Esophagus muscularis mucosa (tissue), 4 donors: ENCODE measurements around the gene MGARP.

ENCODE experiments used
- EP300 ChIP-seq: sonication (generic); formaldehyde crosslinking; IDR thresholded peaks from one replicate; pipeline ENCODE4 v1.6.1; 2017; ENCODE audit warnings: antibody characterized with exemption
- POLR2A ChIP-seq: fragments of 450-650 bp; IDR thresholded peaks from one replicate; pipeline ENCODE4 v1.6.1; 2017; ENCODE audit warnings: antibody characterized with exemption, moderate library complexity, mild to moderate bottlenecking, low read depth
- POLR2AphosphoS5 ChIP-seq, 2 donors: sonication (generic); formaldehyde crosslinking; IDR thresholded peaks; one replicate each; pipeline ENCODE4 v1.6.1; 2017; ENCODE audit warnings: antibody characterized with exemption in 2 of 2
- TF ChIP-seq, protein P1 (sequence below), 3 experiments: fragments of 200-600 bp in 2 of 3; fragments of 450-650 bp in 1 of 3; sonication (generic) in 2 of 3; IDR thresholded peaks; one replicate each; pipeline ENCODE4 v1.5.1; 2017 to 2019; ENCODE audit warnings: antibody characterized with exemption in 3 of 3, mild to moderate bottlenecking in 2 of 3, moderate library complexity in 1 of 3

DNA sequence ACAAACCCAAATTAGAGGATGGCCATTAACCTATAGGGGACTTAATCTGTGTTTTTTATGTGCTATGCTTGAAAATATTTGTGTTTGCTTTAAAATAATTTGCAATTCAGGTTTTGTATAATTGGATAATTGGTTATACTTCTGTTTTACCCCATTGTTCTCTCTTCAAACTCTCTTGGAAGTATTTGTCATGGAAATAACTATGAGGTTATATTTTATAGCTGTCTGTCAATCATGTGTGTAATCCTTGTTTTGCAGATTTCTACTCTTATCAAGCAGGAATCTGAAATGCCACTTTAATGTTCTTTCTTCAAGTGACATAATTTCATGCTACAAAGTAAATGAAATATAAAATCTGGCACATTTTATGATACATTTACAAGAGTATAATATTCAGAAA lies 37.6 kb upstream of the MGARP start:
- TF ChIP-seq, protein P1, sequence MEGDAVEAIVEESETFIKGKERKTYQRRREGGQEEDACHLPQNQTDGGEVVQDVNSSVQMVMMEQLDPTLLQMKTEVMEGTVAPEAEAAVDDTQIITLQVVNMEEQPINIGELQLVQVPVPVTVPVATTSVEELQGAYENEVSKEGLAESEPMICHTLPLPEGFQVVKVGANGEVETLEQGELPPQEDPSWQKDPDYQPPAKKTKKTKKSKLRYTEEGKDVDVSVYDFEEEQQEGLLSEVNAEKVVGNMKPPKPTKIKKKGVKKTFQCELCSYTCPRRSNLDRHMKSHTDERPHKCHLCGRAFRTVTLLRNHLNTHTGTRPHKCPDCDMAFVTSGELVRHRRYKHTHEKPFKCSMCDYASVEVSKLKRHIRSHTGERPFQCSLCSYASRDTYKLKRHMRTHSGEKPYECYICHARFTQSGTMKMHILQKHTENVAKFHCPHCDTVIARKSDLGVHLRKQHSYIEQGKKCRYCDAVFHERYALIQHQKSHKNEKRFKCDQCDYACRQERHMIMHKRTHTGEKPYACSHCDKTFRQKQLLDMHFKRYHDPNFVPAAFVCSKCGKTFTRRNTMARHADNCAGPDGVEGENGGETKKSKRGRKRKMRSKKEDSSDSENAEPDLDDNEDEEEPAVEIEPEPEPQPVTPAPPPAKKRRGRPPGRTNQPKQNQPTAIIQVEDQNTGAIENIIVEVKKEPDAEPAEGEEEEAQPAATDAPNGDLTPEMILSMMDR (IDR thresholded peaks at IDR 0.05), result no peak
- TF ChIP-seq POLR2AphosphoS5 (IDR thresholded peaks at IDR 0.05) (no peak), POLR2A (no peak), EP300 (no peak)
